ENCODE measurements around the gene THAP7. TPM values are rescaled to one million over a fixed set of nuclear protein-coding genes. Genes with fewer than 3 reads are reported as not detected.

THAP7 gene
- total RNA-seq, 1 donor from 2014 or later, result 30.9 TPM

DNA sequence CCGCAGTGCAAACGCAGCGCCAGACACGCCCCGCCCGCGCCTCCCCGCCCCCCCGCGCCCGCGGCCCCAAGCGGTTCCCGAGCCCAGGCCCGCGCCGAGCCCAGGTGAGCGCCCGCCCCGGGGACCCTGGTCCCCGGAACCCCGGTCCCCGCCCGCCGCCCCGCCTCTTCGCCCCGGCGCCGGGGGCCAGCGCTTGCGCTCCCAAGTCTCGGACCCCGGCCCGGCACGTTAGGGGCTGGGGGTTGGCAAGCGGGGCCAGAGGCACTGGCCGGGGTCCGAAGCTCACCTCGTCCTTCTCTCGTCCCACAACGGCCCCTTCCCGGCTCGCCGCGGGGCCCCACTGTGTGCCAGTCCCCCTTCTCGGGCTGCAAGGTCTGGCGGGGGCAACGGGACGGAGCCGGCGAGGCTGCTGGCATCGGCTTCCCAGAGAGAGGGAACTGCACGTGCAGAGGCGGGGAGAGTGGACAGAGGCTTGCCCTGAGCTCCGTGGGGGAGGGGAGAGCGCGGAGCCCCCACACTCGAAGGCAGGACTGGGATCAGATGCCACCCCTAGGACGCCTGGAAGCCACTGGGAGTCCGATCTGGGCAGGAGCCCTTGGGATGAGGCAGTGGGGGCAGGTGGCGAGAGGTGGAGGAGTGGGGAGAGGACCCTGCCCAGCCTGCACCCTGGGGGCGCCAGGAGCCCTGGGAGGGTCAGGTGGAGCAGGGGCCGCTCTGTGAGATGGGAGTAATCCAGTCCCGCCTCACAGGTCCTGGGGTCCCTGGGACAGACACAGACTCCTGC, 36.6 kb downstream of the THAP7 start:
- intact Hi-C loops (cut with micrococcal nuclease), result no loop called here

DNA sequence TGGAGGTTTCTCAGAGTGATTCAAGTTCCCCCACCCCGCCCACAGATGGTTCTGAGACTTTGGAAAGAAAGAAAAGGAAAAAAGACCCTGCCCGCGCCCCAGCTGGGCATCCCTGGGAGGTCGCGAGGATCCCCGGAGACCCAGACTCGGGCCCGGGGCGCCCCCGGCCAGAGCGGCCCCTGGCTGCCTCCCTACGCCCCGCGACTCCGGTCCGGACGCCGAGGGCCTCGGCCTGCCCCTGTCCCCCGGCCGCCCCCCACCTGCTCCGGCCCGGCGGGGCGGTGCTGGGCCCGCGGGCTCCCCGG, 37.2 kb downstream of the THAP7 start:
- intact Hi-C loops (cut with micrococcal nuclease), result no loop called here

- intact Hi-C loops (cut with micrococcal nuclease), result no loop called here
These were observed 37.7 kb downstream of the THAP7 start for GRCh38 chr22:20964090-20964798.

- intact Hi-C loops (cut with micrococcal nuclease), result no loop called here
These were observed 38.5 kb downstream of the THAP7 start for GRCh38 chr22:20963201-20964052.

DNA sequence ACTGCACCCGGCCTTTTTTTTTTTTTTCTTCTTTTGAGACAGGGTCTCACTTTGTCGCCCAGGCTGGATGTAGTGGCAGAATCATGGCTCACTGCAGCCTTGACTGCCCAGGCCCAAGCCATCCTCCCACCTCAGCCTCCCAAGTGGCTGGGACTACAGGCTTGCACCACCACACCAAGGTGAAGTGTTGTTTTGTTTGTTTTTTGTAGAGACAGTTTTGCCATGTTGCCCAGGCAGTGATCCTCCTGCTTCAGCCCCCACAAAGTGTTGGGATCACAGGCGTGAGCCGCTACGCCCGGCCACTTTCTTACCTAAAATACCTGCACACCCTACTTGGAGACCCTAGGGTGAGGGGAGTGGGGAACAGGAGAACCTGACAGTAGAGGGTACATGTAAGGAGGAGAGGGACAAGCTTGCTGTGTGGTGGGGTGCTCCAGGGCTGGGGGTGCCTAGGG, 39.4 kb downstream of the THAP7 start:
- intact Hi-C loops (cut with micrococcal nuclease), result no loop called here

DNA sequence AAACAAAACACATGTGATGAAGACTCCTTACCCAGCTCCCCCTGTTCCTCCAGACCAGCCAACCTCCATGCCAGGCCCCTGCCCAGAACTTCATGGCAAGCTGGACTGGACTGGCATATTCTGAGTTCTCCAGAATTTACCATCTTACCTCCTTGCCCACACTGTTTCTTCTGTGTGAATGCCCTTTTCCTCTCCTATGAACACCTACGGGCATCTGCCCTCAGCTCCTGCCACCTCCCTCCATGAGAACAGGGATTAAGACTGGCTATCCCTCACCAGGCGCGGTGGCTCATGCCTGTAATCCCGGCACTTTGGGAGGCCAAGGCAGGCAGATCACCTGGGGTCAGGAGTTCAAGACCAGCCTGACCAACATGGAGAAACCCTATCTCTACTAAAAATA, 41.3 kb downstream of the THAP7 start:
- intact Hi-C loops (cut with micrococcal nuclease), result no loop called here

DNA sequence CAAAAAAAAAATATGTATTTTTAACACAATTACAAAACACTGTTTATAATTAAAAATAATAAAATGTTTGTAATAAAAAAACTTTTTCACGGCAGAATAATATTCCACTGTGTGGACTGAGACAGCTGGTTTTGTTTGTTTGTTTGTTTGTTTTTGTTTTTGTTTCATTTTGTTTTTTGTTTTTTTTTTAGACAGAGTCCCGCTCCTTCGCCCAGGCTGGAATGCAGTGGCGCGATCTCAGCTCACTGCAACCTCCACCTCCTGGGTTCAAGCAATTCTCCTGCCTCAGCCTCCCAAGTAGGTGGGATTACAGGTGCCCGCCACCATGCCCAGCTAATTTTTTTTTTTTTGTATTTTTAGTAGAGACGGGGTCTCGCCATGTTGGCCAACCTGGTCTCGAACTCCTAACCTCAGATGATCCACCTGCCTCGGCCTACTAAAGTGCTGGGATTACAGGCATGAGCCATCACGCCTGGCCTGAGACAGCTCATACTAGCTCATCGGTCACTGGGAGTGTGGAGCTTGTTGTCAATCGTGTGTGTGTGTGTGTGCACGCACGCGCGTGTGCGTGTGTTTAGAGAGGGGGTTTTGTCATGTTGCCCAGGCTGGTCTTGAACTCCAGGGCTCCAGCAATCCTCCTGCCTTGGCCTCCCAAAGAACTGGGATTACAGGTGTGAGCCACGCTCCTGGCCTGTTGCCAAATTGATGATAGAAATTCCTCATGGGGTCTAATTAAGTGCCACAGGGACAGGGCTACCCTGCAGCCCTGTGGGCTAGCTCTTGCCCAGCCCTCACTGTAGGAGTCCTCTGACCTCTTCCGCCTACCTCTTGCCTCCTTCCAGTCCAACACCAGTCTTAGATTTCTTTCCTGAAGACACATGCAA, 42.1 kb downstream of the THAP7 start:
- intact Hi-C loops (cut with micrococcal nuclease), result loop anchor here (10.0 kb wide), 1 partner anchor 75 kb away; no protein-coding TSS in a partner anchor

DNA sequence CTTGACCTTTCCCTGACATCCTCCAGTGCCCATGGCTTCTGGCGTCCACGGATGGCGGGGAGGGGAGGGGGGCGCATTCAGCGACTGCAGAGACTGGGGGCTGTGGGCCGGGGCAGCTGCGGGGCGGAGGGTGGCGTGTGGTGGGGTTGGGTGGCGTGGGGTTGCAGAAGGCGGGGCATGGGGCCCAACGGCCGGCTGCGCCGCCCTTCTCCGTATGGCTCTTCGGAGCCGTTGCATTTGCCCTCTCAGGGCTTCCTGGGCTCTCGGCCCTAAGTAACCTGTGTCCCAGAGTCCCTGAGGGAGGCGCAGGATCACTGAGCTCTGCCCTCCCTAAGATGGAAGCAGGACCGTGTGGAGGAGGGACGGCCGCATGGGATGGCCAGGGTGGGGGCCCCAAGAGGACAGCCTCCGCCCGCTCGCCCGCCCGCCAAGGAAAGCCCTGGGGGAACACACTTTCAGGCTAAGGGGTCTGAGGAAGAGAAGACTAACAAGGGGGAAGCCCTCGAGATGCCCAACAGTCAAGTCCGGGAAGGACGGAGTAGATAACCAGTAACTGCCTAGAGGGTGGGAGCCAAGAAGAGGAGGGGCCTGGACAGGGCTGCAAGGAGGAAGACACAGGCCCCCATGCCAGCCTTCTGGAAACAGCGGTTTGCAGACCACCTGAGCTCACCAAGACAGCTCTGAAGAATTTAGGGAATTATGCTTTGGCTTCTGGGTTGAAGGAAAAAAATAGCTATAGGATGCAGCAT, 44.1 kb downstream of the THAP7 start:
- intact Hi-C loops (cut with micrococcal nuclease), result loop anchor here (10.0 kb wide), 1 partner anchor 73 kb away; no protein-coding TSS in a partner anchor

GRCh38 chr22:20957102-20957682, 44.7 kb downstream of the THAP7 start:
- intact Hi-C loops (cut with micrococcal nuclease), result loop anchor here (10.0 kb wide), 1 partner anchor 72 kb away; no protein-coding TSS in a partner anchor

GRCh38 chr22:20956258-20957101, 45.4 kb downstream of the THAP7 start:
- intact Hi-C loops (cut with micrococcal nuclease), result loop anchor here (10.0 kb wide), 1 partner anchor 72 kb away; no protein-coding TSS in a partner anchor

- intact Hi-C loops (cut with micrococcal nuclease), result loop anchor here (10.0 kb wide), 1 partner anchor 71 kb away; no protein-coding TSS in a partner anchor
These were observed 46.4 kb downstream of the THAP7 start for GRCh38 chr22:20955548-20955947.

DNA sequence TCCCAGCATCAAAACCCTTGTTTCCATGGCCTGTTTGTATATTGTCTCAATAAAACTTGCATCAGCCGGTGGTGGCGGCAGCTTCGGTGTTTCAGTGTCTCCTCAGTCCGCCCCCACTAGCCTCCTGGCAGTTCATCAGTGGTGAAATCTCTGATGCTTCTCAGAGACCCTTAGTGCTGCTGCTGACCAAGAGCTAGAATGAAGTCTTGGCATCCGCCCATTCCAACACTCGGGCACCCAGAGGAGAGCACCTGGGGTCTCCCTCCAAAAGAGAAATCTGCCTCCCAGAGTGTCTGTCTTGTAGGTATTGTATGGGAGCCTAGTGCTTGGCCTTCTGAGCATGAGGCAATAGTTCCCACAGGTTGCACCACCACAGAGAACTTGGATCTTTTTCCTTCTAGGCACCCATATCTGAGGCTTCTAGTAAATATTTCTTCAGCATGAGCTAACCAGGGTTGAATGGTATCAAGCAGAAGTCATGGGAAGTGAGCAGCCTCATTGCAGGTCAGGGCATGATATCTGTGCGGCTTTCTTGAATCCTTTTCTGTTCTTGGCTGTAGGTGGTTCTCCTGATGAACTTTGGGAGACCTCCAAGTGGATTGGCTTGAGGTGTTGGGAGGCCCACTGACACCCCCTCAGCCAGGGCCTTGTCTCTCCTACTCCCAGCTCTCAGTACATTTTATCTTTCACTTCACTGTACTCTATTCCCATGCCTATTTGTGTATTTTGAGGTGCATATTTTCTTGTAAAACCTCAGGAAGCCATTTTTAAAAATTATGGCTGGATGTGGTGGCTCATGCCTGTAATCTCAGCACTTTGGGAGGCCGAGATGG, 48.0 kb downstream of the THAP7 start:
- intact Hi-C loops (cut with micrococcal nuclease), result loop anchor here (10.0 kb wide), 1 partner anchor 69 kb away; no protein-coding TSS in a partner anchor

- intact Hi-C loops (cut with micrococcal nuclease), result loop anchor here (10.0 kb wide), 1 partner anchor 68 kb away; no protein-coding TSS in a partner anchor
These were observed 48.6 kb downstream of the THAP7 start for GRCh38 chr22:20953342-20953608.

- intact Hi-C loops (cut with micrococcal nuclease), result loop anchor here (10.0 kb wide), 1 partner anchor 68 kb away; no protein-coding TSS in a partner anchor
These were observed 49.2 kb downstream of the THAP7 start for GRCh38 chr22:20952544-20953341.

DNA sequence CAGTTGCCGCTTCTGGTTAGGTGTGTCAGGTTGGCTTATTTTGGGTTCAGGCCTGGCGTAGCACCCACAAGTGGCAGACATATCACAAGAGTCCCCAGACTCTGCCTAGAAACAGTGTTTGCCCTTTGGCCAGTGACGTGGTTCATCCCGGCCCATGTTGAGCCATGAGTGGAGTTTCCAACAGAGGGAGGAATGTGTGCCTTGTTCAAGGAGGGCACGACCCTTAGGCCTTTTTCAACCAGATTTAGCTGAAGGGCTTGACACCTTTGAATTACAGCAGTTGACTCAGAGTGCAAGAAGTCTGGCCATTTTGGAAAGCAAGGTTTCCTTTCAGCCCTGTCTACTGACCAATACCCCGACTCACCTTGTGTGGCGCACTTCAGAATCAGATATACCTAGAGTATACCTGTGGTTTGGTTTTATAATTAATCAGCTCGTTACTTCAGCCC, 50.0 kb downstream of the THAP7 start:
- intact Hi-C loops (cut with micrococcal nuclease), result loop anchor here (10.0 kb wide), 1 partner anchor 67 kb away; no protein-coding TSS in a partner anchor

DNA sequence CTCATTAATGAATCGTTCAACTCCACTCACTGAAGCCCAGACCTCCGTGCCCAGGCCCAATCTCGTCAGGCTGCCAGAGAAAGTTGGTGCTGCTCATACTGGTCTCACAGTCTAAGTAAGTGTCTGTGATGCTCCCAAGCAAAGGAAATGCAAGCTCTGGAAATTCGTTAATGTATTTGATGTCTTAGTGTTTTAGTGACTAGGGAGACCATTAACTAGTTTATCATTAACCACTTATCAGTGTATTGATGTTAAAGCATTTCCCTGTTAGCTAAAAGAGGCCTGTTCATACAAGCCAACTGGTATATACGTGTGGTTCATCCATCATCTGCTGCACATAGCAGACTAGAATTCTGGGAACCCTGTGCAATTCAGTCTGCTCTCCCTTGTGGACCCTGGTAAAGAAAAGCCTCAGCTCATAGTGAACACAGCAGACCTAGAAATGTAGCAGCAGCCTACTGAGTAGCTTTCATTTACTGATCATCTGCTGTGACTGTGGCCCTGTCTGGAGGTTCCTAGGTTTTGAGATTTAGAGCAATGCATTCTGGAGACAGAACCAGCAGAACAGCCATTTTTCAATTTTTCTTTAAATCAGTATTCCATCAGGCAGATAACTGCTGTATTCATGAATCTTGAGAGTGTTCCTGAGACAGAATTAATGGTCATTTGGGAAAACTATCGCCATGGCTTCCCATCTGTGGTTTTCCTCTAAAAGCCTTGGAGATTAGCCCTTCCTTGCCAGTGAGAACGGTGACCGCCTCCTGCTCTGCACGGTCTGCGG, 50.6 kb downstream of the THAP7 start:
- intact Hi-C loops (cut with micrococcal nuclease), result loop anchor here (10.0 kb wide), 1 partner anchor 67 kb away; no protein-coding TSS in a partner anchor
